Mesenchymal stem cell (in vitro differentiated cells and primary cell): ENCODE measurements around the gene DSCAM.

Experiments
- DNase-seq: peaks from one replicate; pipeline ENCODE4 v3.0.0-alpha.2; 2013
- H2AFZ ChIP-seq: one replicate; pipeline ENCODE4 v1.6.1; 2013; ENCODE audit warnings: low read depth, mild to moderate bottlenecking, control low read depth, inconsistent platforms, low read length, moderate library complexity
- H2AK5ac ChIP-seq: 2 replicates; pipeline ENCODE4 v1.6.1; 2013; ENCODE audit warnings: low read length, moderate library complexity, mild to moderate bottlenecking, inconsistent platforms; ENCODE audit not compliant: severe bottlenecking
- H2BK120ac ChIP-seq: one replicate; pipeline ENCODE4 v1.6.1; 2013; ENCODE audit warnings: low read depth, mild to moderate bottlenecking, inconsistent platforms, low read length, moderate library complexity
- H2BK12ac ChIP-seq, 2 experiments: one replicate each; pipeline ENCODE4 v1.6.1; 2013; ENCODE audit warnings: inconsistent platforms in 2 of 2, low read length in 2 of 2, mild to moderate bottlenecking in 2 of 2, moderate library complexity in 2 of 2, control low read depth in 1 of 2
- H2BK15ac ChIP-seq: one replicate; pipeline ENCODE4 v1.6.1; 2013; ENCODE audit warnings: mild to moderate bottlenecking, low read depth, inconsistent platforms; ENCODE audit not compliant: poor library complexity, severe bottlenecking
- H2BK5ac ChIP-seq: 2 replicates; pipeline ENCODE4 v1.6.1; 2013; ENCODE audit warnings: low read depth, mild to moderate bottlenecking, low read length, control low read depth, inconsistent platforms; ENCODE audit not compliant: poor library complexity, severe bottlenecking
- H3K14ac ChIP-seq, 2 experiments: one replicate each; pipeline ENCODE4 v1.6.1; 2013; ENCODE audit warnings: inconsistent platforms in 2 of 2, low read length in 2 of 2, control low read depth in 1 of 2, mild to moderate bottlenecking in 1 of 2, moderate library complexity in 1 of 2
- H3K18ac ChIP-seq, 2 experiments: one replicate each; pipeline ENCODE4 v1.6.1; 2013; ENCODE audit warnings: inconsistent platforms in 2 of 2, low read length in 2 of 2, control low read depth in 1 of 2, low read depth in 1 of 2, mild to moderate bottlenecking in 1 of 2
- H3K23ac ChIP-seq, 2 experiments: one replicate each; pipeline ENCODE4 v1.6.1; 2013; ENCODE audit warnings: inconsistent platforms in 2 of 2, low read length in 2 of 2, mild to moderate bottlenecking in 2 of 2, moderate library complexity in 2 of 2, control low read depth in 1 of 2
- H3K27ac ChIP-seq: 2 replicates; pipeline ENCODE4 v1.5.1; 2013; ENCODE audit warnings: mild to moderate bottlenecking, moderate library complexity, low read length, control low read depth, inconsistent platforms; ENCODE audit not compliant: poor library complexity, severe bottlenecking
- H3K27me3 ChIP-seq, 2 experiments: 2 replicates each; pipeline versions ENCODE4 v1.6.1 to v1.7.0; 2013; ENCODE audit warnings: low read length in 2 of 2, mild to moderate bottlenecking in 2 of 2, moderate library complexity in 2 of 2, control low read depth in 1 of 2, inconsistent platforms in 1 of 2; ENCODE audit not compliant: control insufficient read depth in 1 of 2, insufficient read depth in 1 of 2
- H3K36me3 ChIP-seq, 2 experiments: 2 replicates each; pipeline versions ENCODE4 v1.6.1 to v1.7.0; 2013; ENCODE audit warnings: low read length in 2 of 2, control low read depth in 1 of 2, inconsistent platforms in 1 of 2, low read depth in 1 of 2, mild to moderate bottlenecking in 1 of 2; ENCODE audit not compliant: insufficient read depth in 2 of 2, control insufficient read depth in 1 of 2
- H3K4ac ChIP-seq, 2 experiments: one replicate each; pipeline ENCODE4 v1.6.1; 2013; ENCODE audit warnings: inconsistent platforms in 2 of 2, low read length in 2 of 2, mild to moderate bottlenecking in 2 of 2, moderate library complexity in 2 of 2, control low read depth in 1 of 2, low read depth in 1 of 2
- H3K4me1 ChIP-seq: 2 replicates; pipeline ENCODE4 v1.6.1; 2013; ENCODE audit warnings: low read depth, low read length, control low read depth; ENCODE audit not compliant: control insufficient read depth, insufficient read depth
- H3K4me2 ChIP-seq: 2 replicates; pipeline ENCODE4 v1.6.1; 2013; ENCODE audit warnings: low read length, mild to moderate bottlenecking, inconsistent platforms; ENCODE audit not compliant: poor library complexity, severe bottlenecking
- H3K4me3 ChIP-seq, 2 experiments: 2 replicates each; pipeline versions ENCODE4 v1.5.1 to v1.7.0; 2013; ENCODE audit warnings: low read length in 2 of 2, mild to moderate bottlenecking in 2 of 2, control low read depth in 1 of 2, low read depth in 1 of 2; ENCODE audit not compliant: insufficient read depth in 1 of 2
- H3K79me1 ChIP-seq: replicated peaks from 2 replicates; pipeline ENCODE4 v1.6.1; 2013; ENCODE audit warnings: mild to moderate bottlenecking, control low read depth, low read length, inconsistent platforms; ENCODE audit not compliant: poor library complexity, severe bottlenecking
- H3K9ac ChIP-seq: 2 replicates; pipeline ENCODE4 v1.7.0; 2013; ENCODE audit warnings: mild to moderate bottlenecking, low read length, moderate library complexity
- H3K9me3 ChIP-seq: 2 replicates; pipeline ENCODE4 v1.7.0; 2013; ENCODE audit warnings: mild to moderate bottlenecking, low read length; ENCODE audit not compliant: control insufficient read depth
- H4K8ac ChIP-seq: one replicate; pipeline ENCODE4 v1.6.1; 2013; ENCODE audit warnings: inconsistent platforms, mild to moderate bottlenecking, low read length, moderate library complexity
- H4K91ac ChIP-seq: one replicate; pipeline ENCODE4 v1.6.1; 2013; ENCODE audit warnings: mild to moderate bottlenecking, low read length, inconsistent platforms
- WGBS: methylation state at CpG from one replicate; pipeline ENCODE4 v1.1.7; 2013; ENCODE audit warnings: mixed read lengths; 5-methylcytosine and 5-hydroxymethylcytosine counted together

Gene DSCAM

GRCh38 chr21:40732253-40733023, 114.5 kb downstream of the DSCAM start:
- no peak overlapping the region for H3K4me2 ChIP-seq

GRCh38 chr21:40731206-40731605, 115.8 kb downstream of the DSCAM start:
- no peak overlapping the region for H2AFZ ChIP-seq
- 63% methylated on average over 1 of the region's 1 CpG for WGBS
- no peak overlapping the region for H2BK5ac ChIP-seq
- no peaks in the 10 kb centered on the region for H3K36me3 ChIP-seq
- no peak overlapping the region for H3K27ac ChIP-seq
- no peak overlapping the region for H3K18ac ChIP-seq
- no peak overlapping the region for H3K9ac ChIP-seq
- H3K23ac ChIP-seq: no peak overlapping the region
- H2BK15ac ChIP-seq: no peak overlapping the region
- H3K4me1 ChIP-seq: no peaks in the 10 kb centered on the region
- no peak overlapping the region for H2AK5ac ChIP-seq
- peaks cover 4% of the 10 kb centered on the region for H3K9me3 ChIP-seq
- DNase-seq: no peak
- H3K4me3 ChIP-seq: no peak overlapping the region
- H2BK12ac ChIP-seq: no peak overlapping the region
- no peak overlapping the region for H3K14ac ChIP-seq
- no peak overlapping the region for H4K8ac ChIP-seq
- no peak overlapping the region for H2BK120ac ChIP-seq
- H3K27me3 ChIP-seq: no peaks in the 10 kb centered on the region
- no peak overlapping the region for H3K4ac ChIP-seq
- H3K4me2 ChIP-seq: no peak overlapping the region
- H4K91ac ChIP-seq: no peak overlapping the region
- no peaks in the 10 kb centered on the region for H3K79me1 ChIP-seq

More at GRCh38 chr21:40732253-40733023, 114.5 kb downstream of the DSCAM start:
- no peaks in the 10 kb centered on the region for H3K4me1 ChIP-seq
- 85% methylated on average over 2 of the region's 4 CpGs for WGBS
- no peak for DNase-seq
- H3K79me1 ChIP-seq: no peaks in the 10 kb centered on the region
- no peak overlapping the region for H2AK5ac ChIP-seq
- no peak overlapping the region for H3K9ac ChIP-seq
- H4K8ac ChIP-seq: no peak overlapping the region
- no peaks in the 10 kb centered on the region for H3K27me3 ChIP-seq
- H3K4me3 ChIP-seq: no peak overlapping the region
- no peak overlapping the region for H2AFZ ChIP-seq
- no peak overlapping the region for H3K14ac ChIP-seq
- H4K91ac ChIP-seq: no peak overlapping the region
- no peak overlapping the region for H3K23ac ChIP-seq
- H2BK12ac ChIP-seq: no peak overlapping the region
- H2BK120ac ChIP-seq: no peak overlapping the region
- peaks cover 3% of the 10 kb centered on the region for H3K9me3 ChIP-seq
- H2BK5ac ChIP-seq: no peak overlapping the region
- H3K4ac ChIP-seq: no peak overlapping the region
- no peak overlapping the region for H2BK15ac ChIP-seq
- H3K18ac ChIP-seq: no peak overlapping the region
- H3K36me3 ChIP-seq: no peaks in the 10 kb centered on the region
- H3K27ac ChIP-seq: no peak overlapping the region

- H2BK120ac ChIP-seq: no peak overlapping the region
- H3K4ac ChIP-seq: no peak overlapping the region
- H3K79me1 ChIP-seq: no peaks in the 10 kb centered on the region
- no peaks in the 10 kb centered on the region for H3K36me3 ChIP-seq
- H3K27ac ChIP-seq: no peak overlapping the region
- H3K18ac ChIP-seq: no peak overlapping the region
- H3K4me2 ChIP-seq: no peak overlapping the region
- DNase-seq: no peak
- H4K8ac ChIP-seq: no peak overlapping the region
- H3K9me3 ChIP-seq: peaks cover 4% of the 10 kb centered on the region
- H3K4me1 ChIP-seq: no peaks in the 10 kb centered on the region
- no peak overlapping the region for H4K91ac ChIP-seq
- no peaks in the 10 kb centered on the region for H3K27me3 ChIP-seq
- 83% methylated on average over 6 of the region's 7 CpGs for WGBS
- H3K4me3 ChIP-seq: no peak overlapping the region
- H2BK12ac ChIP-seq: no peak overlapping the region
- H2AFZ ChIP-seq: no peak overlapping the region
- no peak overlapping the region for H2BK15ac ChIP-seq
- H3K9ac ChIP-seq: no peak overlapping the region
- H3K23ac ChIP-seq: no peak overlapping the region
- no peak overlapping the region for H3K14ac ChIP-seq
- no peak overlapping the region for H2AK5ac ChIP-seq
- H2BK5ac ChIP-seq: no peak overlapping the region
Measured at GRCh38 chr21:40730426-40730800, 116.5 kb downstream of the DSCAM start.

GRCh38 chr21:40729761-40730425, 117.1 kb downstream of the DSCAM start:
- H3K9ac ChIP-seq: no peak overlapping the region
- WGBS: 81% methylated on average over 8 of the region's 8 CpGs
- H3K27ac ChIP-seq: no peak overlapping the region
- no peak overlapping the region for H3K23ac ChIP-seq
- peaks cover 7% of the 10 kb centered on the region for H3K9me3 ChIP-seq
- H3K36me3 ChIP-seq: no peaks in the 10 kb centered on the region
- H2AK5ac ChIP-seq: no peak overlapping the region
- no peak overlapping the region for H3K18ac ChIP-seq
- H3K14ac ChIP-seq: no peak overlapping the region
- H2BK15ac ChIP-seq: no peak overlapping the region
- H3K4me3 ChIP-seq: no peak overlapping the region
- H4K8ac ChIP-seq: no peak overlapping the region
- H2BK5ac ChIP-seq: no peak overlapping the region
- H3K4ac ChIP-seq: no peak overlapping the region
- no peak overlapping the region for H2BK12ac ChIP-seq
- no peak overlapping the region for H2BK120ac ChIP-seq
- no peak overlapping the region for H4K91ac ChIP-seq
- DNase-seq: no peak
- no peaks in the 10 kb centered on the region for H3K79me1 ChIP-seq
- no peaks in the 10 kb centered on the region for H3K27me3 ChIP-seq
- no peaks in the 10 kb centered on the region for H3K4me1 ChIP-seq
- no peak overlapping the region for H3K4me2 ChIP-seq
- H2AFZ ChIP-seq: no peak overlapping the region
